HG02588 (cell line): ENCODE results near the gene UVRAG.

ENCODE experiments used
- ATAC-seq: cut with Tn5 transposase; IDR thresholded peaks from one replicate; pipeline ENCODE4 v1.9.1; 2021; ENCODE audit warnings: mild to moderate bottlenecking, moderate library complexity; ENCODE audit not compliant: unreplicated experiment

UVRAG gene

GRCh38 chr11:76086743-76087635 lies 272.0 kb downstream of the UVRAG start:
- ATAC-seq: no peak

DNA sequence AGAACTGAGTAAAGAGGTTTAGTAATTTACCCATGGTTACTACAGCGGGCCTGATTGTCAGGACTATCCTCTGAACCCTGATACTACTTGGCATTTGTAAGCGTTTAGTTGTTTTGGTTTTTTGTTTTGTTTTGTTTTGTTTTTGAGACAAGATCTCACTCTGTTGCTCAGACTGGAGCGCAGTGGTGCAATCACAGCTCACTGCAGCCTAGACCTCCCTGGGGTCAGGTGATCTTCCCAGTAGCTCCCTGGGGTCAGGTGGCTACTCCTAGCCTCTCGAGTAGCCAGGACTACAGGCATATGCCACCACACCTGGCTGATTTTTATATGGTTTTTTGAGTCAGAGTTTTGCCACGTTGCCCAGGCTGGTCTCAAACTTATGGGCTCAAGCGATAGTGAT lies 272.7 kb downstream of the UVRAG start:
- no peak for ATAC-seq

GRCh38 chr11:76088511-76088910 lies 273.5 kb downstream of the UVRAG start:
- no peak for ATAC-seq

DNA sequence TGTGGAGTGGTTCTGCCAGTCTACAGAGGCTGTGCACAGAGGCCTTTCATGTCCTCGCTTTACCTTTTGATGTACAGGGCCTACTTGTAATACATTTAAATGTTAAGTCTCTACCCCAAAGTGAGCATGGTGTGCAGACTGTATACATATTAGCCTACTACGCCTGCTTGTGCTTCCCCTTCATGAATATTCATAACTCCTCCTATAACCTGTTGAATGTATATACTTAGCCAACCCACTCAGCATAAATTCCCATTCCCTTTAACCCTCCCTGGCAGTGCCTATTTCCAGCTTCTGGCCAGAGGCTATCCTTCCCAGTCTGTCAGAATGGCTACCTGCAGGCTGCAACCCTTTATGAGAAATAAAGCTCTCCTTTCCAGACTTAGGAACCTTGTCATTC lies 275.2 kb downstream of the UVRAG start:
- ATAC-seq: no peak

DNA sequence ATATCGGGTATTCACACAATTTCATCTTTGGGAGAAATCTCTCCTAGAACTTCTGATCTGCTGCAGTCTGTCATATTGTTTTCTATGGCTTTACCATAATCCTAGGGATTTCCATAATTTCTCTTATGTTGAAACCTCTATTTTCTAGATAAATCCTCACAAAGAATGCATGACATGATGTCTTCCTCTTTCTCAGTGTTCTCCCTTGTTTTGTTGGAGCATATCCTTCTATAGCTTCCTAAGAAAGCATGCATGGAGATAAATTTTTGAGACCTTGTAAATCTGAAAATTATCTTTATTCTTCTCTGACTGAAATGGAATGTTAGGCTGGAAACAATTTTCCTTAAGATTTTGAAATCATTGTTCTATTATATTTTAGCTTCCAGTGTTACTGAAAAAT lies 275.8 kb downstream of the UVRAG start:
- ATAC-seq: no peak

- ATAC-seq: no peak
Measured at GRCh38 chr11:76094740-76095139, 279.7 kb downstream of the UVRAG start.

GRCh38 chr11:76095891-76096290 lies 280.9 kb downstream of the UVRAG start:
- ATAC-seq: no peak

- no peak for ATAC-seq
Measured at GRCh38 chr11:76096552-76096951, 281.5 kb downstream of the UVRAG start.

- ATAC-seq: no peak
Measured at GRCh38 chr11:76102802-76103201, 287.8 kb downstream of the UVRAG start.

DNA sequence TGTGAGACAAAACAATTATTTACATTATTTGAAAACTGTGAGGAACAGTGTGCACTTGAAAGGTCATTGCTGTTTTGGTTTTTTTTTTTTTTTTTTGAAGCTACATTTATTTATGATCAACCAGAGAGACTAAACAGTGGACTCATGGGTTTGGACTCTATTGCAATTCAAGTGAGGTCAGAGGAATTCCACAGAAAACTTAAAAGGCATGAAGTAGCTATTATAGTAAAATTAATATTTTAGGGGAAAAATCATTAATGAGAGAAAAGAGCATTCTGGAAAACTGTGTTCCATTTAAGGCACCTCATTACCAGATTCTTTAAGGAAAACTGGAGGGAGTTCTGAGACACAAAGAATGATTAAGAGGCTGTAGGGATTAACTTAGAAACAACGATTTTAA lies 288.4 kb downstream of the UVRAG start:
- no peak for ATAC-seq

GRCh38 chr11:76104285-76104684 lies 289.3 kb downstream of the UVRAG start:
- no peak for ATAC-seq

GRCh38 chr11:76105637-76106036 lies 290.6 kb downstream of the UVRAG start:
- no peak for ATAC-seq

DNA sequence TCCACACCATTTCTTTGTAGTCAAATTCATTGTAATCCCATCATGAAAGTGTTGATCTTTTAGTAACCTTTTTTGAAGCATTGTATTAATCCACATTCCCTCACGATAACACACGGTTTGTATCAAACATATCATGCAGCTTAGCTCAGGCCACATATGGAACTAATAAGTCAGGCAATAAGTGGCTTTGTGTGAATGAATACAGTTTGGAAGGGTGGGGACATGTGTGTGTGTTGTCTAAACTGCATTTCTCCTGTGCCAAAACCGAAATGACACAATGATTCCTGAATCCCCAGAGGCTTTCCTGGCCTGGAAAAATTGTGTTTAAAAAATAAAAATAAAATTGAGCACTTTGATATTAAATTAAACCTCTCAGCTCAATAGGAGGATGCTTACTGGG lies 293.0 kb downstream of the UVRAG start:
- no peak for ATAC-seq

DNA sequence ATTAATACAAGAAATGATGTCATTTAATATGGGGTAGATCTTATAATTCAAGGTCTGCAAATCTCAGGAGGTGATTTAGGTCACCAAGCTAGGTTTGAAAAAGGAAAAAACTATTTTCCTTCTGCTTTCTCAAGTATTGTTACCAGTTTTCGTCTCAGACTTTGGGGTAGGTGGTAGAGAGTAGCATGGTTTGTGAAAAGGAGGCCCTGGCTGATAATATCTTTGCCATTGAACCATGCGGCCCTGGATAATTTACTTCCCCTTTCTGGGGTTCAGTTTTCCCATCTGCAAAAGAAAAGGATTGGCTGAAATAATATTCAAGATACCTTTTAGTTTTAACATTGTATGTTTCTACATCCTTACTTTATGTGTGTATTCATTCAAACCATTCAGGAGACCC lies 299.2 kb downstream of the UVRAG start:
- no peak for ATAC-seq

GRCh38 chr11:76115555-76115954 lies 300.5 kb downstream of the UVRAG start:
- no peak for ATAC-seq

DNA sequence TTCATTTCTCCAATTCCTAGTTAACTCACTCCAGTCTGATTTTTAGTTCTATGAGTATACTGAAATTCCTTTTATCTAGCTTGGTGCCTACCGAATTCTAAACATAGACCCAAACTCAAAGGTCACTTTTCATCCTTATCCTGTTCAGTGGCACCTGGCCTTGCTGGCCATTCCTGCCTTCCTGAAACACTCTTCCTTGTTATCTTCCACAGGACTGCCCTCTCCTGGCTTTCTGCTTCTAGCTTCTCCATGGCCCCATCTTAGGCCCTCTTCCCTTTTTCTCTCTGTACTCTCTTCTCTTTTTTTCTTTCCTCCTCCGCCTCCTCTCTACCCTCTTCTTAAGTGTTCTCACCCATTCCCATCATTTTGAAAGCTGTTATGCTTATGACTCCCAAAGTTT lies 304.0 kb downstream of the UVRAG start:
- no peak for ATAC-seq

- no peak for ATAC-seq
Measured at GRCh38 chr11:76119779-76120178, 304.8 kb downstream of the UVRAG start.

DNA sequence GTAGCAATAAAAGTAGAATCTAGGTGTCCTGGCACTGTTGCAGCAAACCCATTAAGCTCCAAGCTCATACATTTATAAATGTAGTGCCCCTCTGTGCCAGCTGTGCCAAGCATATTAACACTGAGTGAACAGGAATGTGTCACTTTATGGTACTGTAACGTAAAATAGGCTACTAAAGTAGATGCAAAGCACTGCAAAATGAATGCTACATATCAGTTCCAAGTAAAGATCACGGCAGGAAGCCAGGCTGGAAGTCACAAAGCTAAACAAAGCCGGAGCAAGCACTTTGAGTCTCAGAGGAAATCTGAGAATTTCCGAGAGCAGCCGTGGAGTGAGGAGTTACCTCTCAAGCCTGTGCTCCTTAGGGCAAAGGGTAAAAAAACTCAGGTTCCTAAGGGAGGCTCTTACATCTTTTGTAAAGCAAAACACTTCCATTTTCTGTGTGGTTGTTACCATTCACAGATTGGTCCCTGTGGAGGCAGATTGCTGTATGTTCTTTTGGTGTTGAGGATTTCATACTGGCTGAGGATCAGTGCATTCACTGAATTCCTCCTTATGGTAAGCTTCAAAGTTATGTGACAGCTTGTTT lies 305.6 kb downstream of the UVRAG start:
- no peak for ATAC-seq

DNA sequence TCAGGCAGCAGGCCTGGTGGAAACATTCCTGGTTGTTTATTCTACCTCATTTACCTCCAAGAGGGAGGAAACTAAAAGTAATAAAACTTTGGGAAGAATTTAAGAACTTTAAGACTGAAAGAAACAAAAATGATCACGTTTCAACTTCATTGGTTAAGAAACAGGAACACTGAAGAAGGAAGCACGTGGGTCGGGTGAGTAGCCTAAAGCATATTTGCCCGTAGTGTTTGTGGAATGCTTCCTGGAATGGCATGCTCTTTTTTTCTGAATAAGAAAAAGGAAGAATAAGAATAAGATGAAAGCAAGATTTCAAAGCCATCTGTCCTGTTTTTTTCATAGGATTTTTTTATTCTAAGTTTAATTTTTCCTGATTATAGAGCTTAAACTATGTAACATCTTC lies 308.2 kb downstream of the UVRAG start:
- ATAC-seq: no peak

- ATAC-seq: no peak
Measured at GRCh38 chr11:76124905-76125770, 310.1 kb downstream of the UVRAG start.

DNA sequence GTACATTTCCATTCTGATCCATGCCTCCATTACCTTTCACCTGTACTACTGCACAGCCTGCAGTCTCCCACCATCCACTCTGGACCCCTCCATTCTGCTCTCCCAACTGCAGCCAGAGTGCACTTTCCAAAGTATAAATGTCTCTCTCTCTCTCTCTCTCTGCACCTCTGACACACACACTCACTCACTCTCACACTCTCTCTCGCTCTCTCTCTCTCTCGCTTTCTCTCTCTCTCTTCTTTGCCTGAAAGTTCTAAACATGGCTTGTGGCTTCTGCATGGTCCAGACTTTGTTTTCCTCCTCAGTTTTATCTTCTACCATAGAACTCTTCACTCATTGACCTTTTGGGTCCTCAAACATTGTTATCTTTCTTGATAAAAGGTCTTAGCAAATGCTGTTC lies 314.7 kb downstream of the UVRAG start:
- no peak for ATAC-seq

DNA sequence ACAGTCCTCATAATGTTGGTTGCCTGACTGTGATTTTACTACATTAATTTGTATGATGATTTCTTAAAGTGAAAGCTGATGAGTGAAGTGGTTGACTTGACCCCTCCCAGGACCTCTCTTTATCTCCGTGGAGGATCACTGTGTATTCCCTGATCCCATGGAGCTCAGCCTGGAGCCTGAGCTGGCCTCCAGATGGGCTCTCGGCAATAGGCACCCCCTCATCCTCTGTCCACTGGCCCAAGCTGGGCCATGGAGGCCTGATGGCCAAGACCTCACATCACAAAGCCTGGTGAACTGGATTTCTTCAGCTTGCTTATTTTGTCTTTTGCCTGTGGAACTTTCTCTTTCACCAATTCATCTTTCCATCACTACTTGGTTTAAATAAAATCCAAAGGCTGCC lies 316.1 kb downstream of the UVRAG start:
- ATAC-seq: no peak
